ENCODE data around the gene EVI2A. TPM values are rescaled to one million over a fixed set of nuclear protein-coding genes. Genes with fewer than 3 reads are reported as not detected.
"Not testable (repeated sequence)": the region's sequence is repeated elsewhere in the genome, so short reads cannot be mapped to it uniquely, and the experiment has no call there.

The EVI2A gene
- total RNA-seq, 1 donor from 2014 or later: 0.63 TPM

- DNase-seq (ENCODE audit: low spot score): no peak
- ATAC-seq: no peak
Measured at GRCh38 chr17:31313982-31314781, 7.2 kb downstream of the EVI2A start, which contains the start of gene EVI2B. Gene EVI2B, minus strand, starts transcription at chr17:31314054. Its CDS starts 8,445 bp downstream, at chr17:31305609.

- not testable (repeated sequence) for ATAC-seq; DNase-seq (ENCODE audit: low spot score)
Measured at GRCh38 chr17:31312223-31312622, 9.2 kb downstream of the EVI2A start.

- ATAC-seq (no peak), DNase-seq (ENCODE audit: low spot score) (no peak)
Measured at GRCh38 chr17:31311526-31311925, 9.9 kb downstream of the EVI2A start.

GRCh38 chr17:31310886-31311285, 10.5 kb downstream of the EVI2A start:
- DNase-seq (ENCODE audit: low spot score): no peak

GRCh38 chr17:31310260-31310659, 11.2 kb downstream of the EVI2A start:
- no peak for ATAC-seq
- no peak for DNase-seq (ENCODE audit: low spot score)

More at GRCh38 chr17:31310886-31311285, 10.5 kb downstream of the EVI2A start:
- ATAC-seq: no peak

- ATAC-seq (no peak), DNase-seq (ENCODE audit: low spot score) (no peak)
Measured at GRCh38 chr17:31309556-31309955, 11.9 kb downstream of the EVI2A start.

GRCh38 chr17:31308372-31309334, 12.8 kb downstream of the EVI2A start:
- no peak for ATAC-seq
- no peak for DNase-seq (ENCODE audit: low spot score)

GRCh38 chr17:31307640-31308039, 13.8 kb downstream of the EVI2A start:
- DNase-seq (ENCODE audit: low spot score) (no peak), ATAC-seq (no peak)

GRCh38 chr17:31299624-31300023, 21.8 kb downstream of the EVI2A start:
- ATAC-seq: no peak

GRCh38 chr17:31297090-31297489, 24.3 kb downstream of the EVI2A start, which contains the start of gene OMG:
Gene OMG, minus strand, starts transcription at chr17:31297239. Its CDS starts 908 bp downstream, at chr17:31296331.
- no peak for ATAC-seq
- no peak for DNase-seq (ENCODE audit: low spot score)

More at GRCh38 chr17:31299624-31300023, 21.8 kb downstream of the EVI2A start:
- no peak for DNase-seq (ENCODE audit: low spot score)

GRCh38 chr17:31296142-31296541, 25.3 kb downstream of the EVI2A start:
- DNase-seq (ENCODE audit: low spot score) (no peak), ATAC-seq (no peak)

- ATAC-seq (no peak), DNase-seq (ENCODE audit: low spot score) (no peak)
Measured at GRCh38 chr17:31295489-31295871, 25.9 kb downstream of the EVI2A start.

- no peak for ATAC-seq
- DNase-seq (ENCODE audit: low spot score): no peak
Measured at GRCh38 chr17:31294820-31295488, 26.5 kb downstream of the EVI2A start.

GRCh38 chr17:31294231-31294630, 27.2 kb downstream of the EVI2A start:
- ATAC-seq (no peak), DNase-seq (ENCODE audit: low spot score) (no peak)

GRCh38 chr17:31293581-31293980, 27.8 kb downstream of the EVI2A start:
- ATAC-seq: no peak
- DNase-seq (ENCODE audit: low spot score): no peak

GRCh38 chr17:31291820-31292219, 29.6 kb downstream of the EVI2A start:
- no peak for DNase-seq (ENCODE audit: low spot score)
- no peak for ATAC-seq

GRCh38 chr17:31289790-31290189, 31.6 kb downstream of the EVI2A start:
- DNase-seq (ENCODE audit: low spot score) (no peak), ATAC-seq (no peak)

GRCh38 chr17:31287932-31288331, 33.5 kb downstream of the EVI2A start:
- not testable (repeated sequence) for ATAC-seq; DNase-seq (ENCODE audit: low spot score)

GRCh38 chr17:31286587-31286986, 34.8 kb downstream of the EVI2A start:
- ATAC-seq (no peak), DNase-seq (ENCODE audit: low spot score) (no peak)

GRCh38 chr17:31283841-31284240, 37.6 kb downstream of the EVI2A start:
- ATAC-seq (no peak), DNase-seq (ENCODE audit: low spot score) (no peak)

GRCh38 chr17:31281061-31281460, 40.4 kb downstream of the EVI2A start:
- ATAC-seq (no peak), DNase-seq (ENCODE audit: low spot score) (no peak)
